ENCODE measurements around the gene VAV3.
"Not testable (repeated sequence)": the region's sequence is repeated elsewhere in the genome, so short reads cannot be mapped to it uniquely, and the experiment has no call there.

Gene VAV3

DNA sequence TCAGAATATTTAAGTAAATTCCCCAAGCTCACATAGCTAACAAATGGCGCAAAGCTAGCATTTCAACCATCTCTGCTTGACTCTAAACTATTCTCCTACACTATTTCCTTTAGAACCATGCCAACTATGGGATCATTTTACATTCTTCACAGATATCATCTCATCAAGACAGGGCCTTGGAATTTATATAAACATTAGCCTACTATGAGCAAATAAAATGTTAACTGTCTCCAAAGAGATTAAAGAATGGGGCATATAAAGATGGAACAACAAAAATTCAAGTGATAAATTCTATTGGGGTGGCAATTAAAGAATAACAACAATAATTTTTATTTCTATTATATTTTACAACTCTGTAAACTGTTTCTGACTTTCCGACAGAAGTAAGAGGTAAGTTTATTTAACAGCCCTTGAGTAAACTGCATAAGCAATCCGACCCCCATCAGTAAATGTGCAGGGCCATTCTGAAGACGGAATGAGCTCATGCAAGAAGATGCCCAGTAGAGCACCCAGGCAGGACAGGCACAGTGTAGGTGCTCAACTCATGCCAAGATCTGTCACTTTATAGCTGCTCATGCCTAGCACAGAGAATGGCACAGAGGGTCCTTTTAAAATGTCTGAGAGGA is 261.9 kb downstream of the VAV3 start:
- no peaks in the 10 kb centered on the region for H3K27me3 ChIP-seq (ENCODE audit: control insufficient read depth in 1 of 2, insufficient read depth in 2 of 2, low read length in 2 of 2)
- H3K4me1 ChIP-seq (ENCODE audit: control insufficient read depth, insufficient read depth, low read length) = no peaks in the 10 kb centered on the region
- H3K9me3 ChIP-seq (ENCODE audit: control insufficient read depth in 2 of 2, low read length in 2 of 2) = no peaks in the 10 kb centered on the region
- no peaks in the 10 kb centered on the region for H3K36me3 ChIP-seq (ENCODE audit: control insufficient read depth in 2 of 2, insufficient read depth in 2 of 2, low read length in 2 of 2)
- H3K4me3 ChIP-seq (ENCODE audit: low read length in 2 of 2) = no peak overlapping the region
- H3K27ac ChIP-seq (ENCODE audit: low read length) = no peak overlapping the region
- H3K9ac ChIP-seq (ENCODE audit: low read length in 2 of 2) = no peak overlapping the region

- not testable (repeated sequence) for H3K36me3 ChIP-seq (ENCODE audit: control insufficient read depth in 2 of 2, insufficient read depth in 2 of 2, low read length in 2 of 2)
Observed at GRCh38 chr1:107700651-107701050, 264.3 kb downstream of the VAV3 start.

DNA sequence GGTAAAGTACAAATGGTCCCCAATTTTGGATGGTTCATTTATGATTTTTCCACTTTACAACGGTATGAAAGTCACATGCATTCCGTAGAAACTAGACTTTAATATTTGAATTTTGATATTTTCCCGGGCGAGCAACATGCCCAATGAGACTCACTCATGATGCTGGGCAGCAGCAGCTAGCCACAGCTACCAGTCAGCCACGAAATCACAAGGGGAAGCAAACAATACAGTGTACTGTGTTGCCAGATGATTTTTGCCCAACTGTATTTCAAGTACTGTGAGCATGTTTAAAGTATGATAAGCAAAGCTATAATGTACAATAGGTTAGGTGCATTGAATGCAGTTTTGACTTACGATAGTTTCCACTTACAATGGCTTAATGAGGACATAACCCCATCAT is 266.8 kb downstream of the VAV3 start:
- Histone ChIP-seq H3K36me3 (ENCODE audit: control insufficient read depth in 2 of 2, insufficient read depth in 2 of 2, low read length in 2 of 2) (no peaks in the 10 kb centered on the region), H3K27me3 (ENCODE audit: control insufficient read depth in 1 of 2, insufficient read depth in 2 of 2, low read length in 2 of 2) (no peaks in the 10 kb centered on the region), H3K4me1 (ENCODE audit: control insufficient read depth, insufficient read depth, low read length) (no peaks in the 10 kb centered on the region), H3K9ac (ENCODE audit: low read length in 2 of 2) (no peak overlapping the region), H3K27ac (ENCODE audit: low read length) (no peak overlapping the region), H3K9me3 (ENCODE audit: control insufficient read depth in 2 of 2, low read length in 2 of 2) (no peaks in the 10 kb centered on the region), H3K4me3 (ENCODE audit: low read length in 2 of 2) (no peak overlapping the region)

More at GRCh38 chr1:107700651-107701050, 264.3 kb downstream of the VAV3 start:
- H3K4me3 ChIP-seq (ENCODE audit: low read length in 2 of 2); H3K27me3 ChIP-seq (ENCODE audit: control insufficient read depth in 1 of 2, insufficient read depth in 2 of 2, low read length in 2 of 2); H3K9me3 ChIP-seq (ENCODE audit: control insufficient read depth in 2 of 2, low read length in 2 of 2); H3K27ac ChIP-seq (ENCODE audit: low read length); H3K4me1 ChIP-seq (ENCODE audit: control insufficient read depth, insufficient read depth, low read length); H3K9ac ChIP-seq (ENCODE audit: low read length in 2 of 2): not testable (repeated sequence)

DNA sequence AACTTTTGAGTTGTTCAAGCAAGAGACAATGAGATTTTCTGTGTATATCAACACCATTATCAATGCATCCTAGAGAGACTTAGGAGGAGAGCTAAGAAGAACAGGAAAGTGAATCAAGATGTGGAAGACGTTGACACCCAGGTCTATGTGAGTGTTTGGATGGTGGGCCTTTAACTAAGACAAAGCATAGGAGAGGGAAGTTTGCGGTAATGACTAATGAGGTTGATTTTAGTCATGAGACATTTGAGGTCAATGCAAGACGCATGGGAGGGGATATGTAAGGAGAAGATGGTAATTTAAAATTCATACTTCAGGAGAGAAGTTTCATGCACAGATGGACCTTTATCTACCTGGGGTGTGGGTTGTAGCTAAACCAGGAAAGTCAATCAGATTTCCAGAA is 269.6 kb downstream of the VAV3 start:
- H3K27ac ChIP-seq (ENCODE audit: low read length) = no peak overlapping the region
- H3K9me3 ChIP-seq (ENCODE audit: control insufficient read depth in 2 of 2, low read length in 2 of 2) = no peaks in the 10 kb centered on the region
- H3K27me3 ChIP-seq (ENCODE audit: control insufficient read depth in 1 of 2, insufficient read depth in 2 of 2, low read length in 2 of 2) = no peaks in the 10 kb centered on the region
- H3K9ac ChIP-seq (ENCODE audit: low read length in 2 of 2) = no peak overlapping the region
- H3K4me3 ChIP-seq (ENCODE audit: low read length in 2 of 2) = no peak overlapping the region
- H3K36me3 ChIP-seq (ENCODE audit: control insufficient read depth in 2 of 2, insufficient read depth in 2 of 2, low read length in 2 of 2) = no peaks in the 10 kb centered on the region
- peaks cover 5% of the 10 kb centered on the region for H3K4me1 ChIP-seq (ENCODE audit: control insufficient read depth, insufficient read depth, low read length)

GRCh38 chr1:107692580-107693345 is 272.2 kb downstream of the VAV3 start:
- no peak overlapping the region for H3K27ac ChIP-seq (ENCODE audit: low read length)
- peaks cover 8% of the 10 kb centered on the region for H3K4me1 ChIP-seq (ENCODE audit: control insufficient read depth, insufficient read depth, low read length)
- H3K9ac ChIP-seq (ENCODE audit: low read length in 2 of 2) = no peak overlapping the region
- H3K9me3 ChIP-seq (ENCODE audit: control insufficient read depth in 2 of 2, low read length in 2 of 2) = no peaks in the 10 kb centered on the region
- no peaks in the 10 kb centered on the region for H3K36me3 ChIP-seq (ENCODE audit: control insufficient read depth in 2 of 2, insufficient read depth in 2 of 2, low read length in 2 of 2)
- no peaks in the 10 kb centered on the region for H3K27me3 ChIP-seq (ENCODE audit: control insufficient read depth in 1 of 2, insufficient read depth in 2 of 2, low read length in 2 of 2)
- no peak overlapping the region for H3K4me3 ChIP-seq (ENCODE audit: low read length in 2 of 2)

GRCh38 chr1:107691540-107691939 is 273.4 kb downstream of the VAV3 start:
- no peak overlapping the region for H3K27ac ChIP-seq (ENCODE audit: low read length)
- no peaks in the 10 kb centered on the region for H3K9me3 ChIP-seq (ENCODE audit: control insufficient read depth in 2 of 2, low read length in 2 of 2)
- peaks cover 8% of the 10 kb centered on the region for H3K4me1 ChIP-seq (ENCODE audit: control insufficient read depth, insufficient read depth, low read length)
- H3K4me3 ChIP-seq (ENCODE audit: low read length in 2 of 2) = no peak overlapping the region
- no peaks in the 10 kb centered on the region for H3K36me3 ChIP-seq (ENCODE audit: control insufficient read depth in 2 of 2, insufficient read depth in 2 of 2, low read length in 2 of 2)
- no peak overlapping the region for H3K9ac ChIP-seq (ENCODE audit: low read length in 2 of 2)
- H3K27me3 ChIP-seq (ENCODE audit: control insufficient read depth in 1 of 2, insufficient read depth in 2 of 2, low read length in 2 of 2) = no peaks in the 10 kb centered on the region

DNA sequence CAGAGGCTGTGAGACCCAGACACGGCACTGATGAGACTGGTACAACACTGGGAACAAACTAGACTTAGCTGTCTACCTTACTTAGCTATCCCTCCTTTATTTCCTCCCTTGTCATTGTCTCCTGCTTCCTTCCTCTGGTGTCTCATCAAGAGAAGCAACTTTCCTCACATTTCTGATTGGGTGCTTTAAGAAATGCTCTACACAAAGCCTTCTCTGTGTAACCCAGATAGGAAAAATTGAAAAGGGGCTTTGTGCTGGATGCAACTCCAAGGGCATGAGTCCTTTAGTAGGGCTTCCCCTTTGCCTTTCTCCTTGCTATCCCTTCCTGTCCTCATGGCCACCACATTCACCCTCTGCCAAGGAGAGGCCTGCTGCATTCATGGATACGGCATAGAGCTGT is 274.5 kb downstream of the VAV3 start:
- Histone ChIP-seq H3K4me1 (ENCODE audit: control insufficient read depth, insufficient read depth, low read length) (peaks cover 8% of the 10 kb centered on the region), H3K4me3 (ENCODE audit: low read length in 2 of 2) (peak overlapping the region in 1 of 2 donors; percentile 3), H3K27me3 (ENCODE audit: control insufficient read depth in 1 of 2, insufficient read depth in 2 of 2, low read length in 2 of 2) (no peaks in the 10 kb centered on the region), H3K9ac (ENCODE audit: low read length in 2 of 2) (no peak overlapping the region), H3K27ac (ENCODE audit: low read length) (peak overlapping the region; percentile 19), H3K9me3 (ENCODE audit: control insufficient read depth in 2 of 2, low read length in 2 of 2) (no peaks in the 10 kb centered on the region), H3K36me3 (ENCODE audit: control insufficient read depth in 2 of 2, insufficient read depth in 2 of 2, low read length in 2 of 2) (no peaks in the 10 kb centered on the region)

DNA sequence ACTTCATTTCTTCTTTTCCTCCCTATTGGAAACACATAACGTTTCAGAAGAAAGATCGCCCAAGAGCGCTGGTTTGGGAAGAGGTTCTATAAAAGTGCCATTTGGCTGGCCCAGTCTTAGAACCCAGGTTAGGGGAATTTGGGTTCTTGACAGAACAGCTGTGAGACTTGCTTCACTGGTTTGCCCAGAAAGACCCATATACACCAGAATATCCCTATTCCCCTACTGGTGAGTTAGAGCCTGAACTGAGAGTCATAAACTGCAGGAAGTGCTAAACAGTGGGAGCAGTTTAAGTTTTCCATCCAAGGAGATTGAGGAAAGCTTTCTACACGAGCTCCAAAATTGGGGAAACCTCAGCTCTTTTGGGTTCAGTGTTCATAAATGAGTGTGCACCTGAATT is 275.2 kb downstream of the VAV3 start:
- peak overlapping the region; percentile 19 for H3K27ac ChIP-seq (ENCODE audit: low read length)
- H3K9me3 ChIP-seq (ENCODE audit: control insufficient read depth in 2 of 2, low read length in 2 of 2) = no peaks in the 10 kb centered on the region
- no peak overlapping the region for H3K4me3 ChIP-seq (ENCODE audit: low read length in 2 of 2)
- H3K27me3 ChIP-seq (ENCODE audit: control insufficient read depth in 1 of 2, insufficient read depth in 2 of 2, low read length in 2 of 2) = no peaks in the 10 kb centered on the region
- no peaks in the 10 kb centered on the region for H3K36me3 ChIP-seq (ENCODE audit: control insufficient read depth in 2 of 2, insufficient read depth in 2 of 2, low read length in 2 of 2)
- H3K9ac ChIP-seq (ENCODE audit: low read length in 2 of 2) = no peak overlapping the region
- peaks cover 8% of the 10 kb centered on the region for H3K4me1 ChIP-seq (ENCODE audit: control insufficient read depth, insufficient read depth, low read length)

DNA sequence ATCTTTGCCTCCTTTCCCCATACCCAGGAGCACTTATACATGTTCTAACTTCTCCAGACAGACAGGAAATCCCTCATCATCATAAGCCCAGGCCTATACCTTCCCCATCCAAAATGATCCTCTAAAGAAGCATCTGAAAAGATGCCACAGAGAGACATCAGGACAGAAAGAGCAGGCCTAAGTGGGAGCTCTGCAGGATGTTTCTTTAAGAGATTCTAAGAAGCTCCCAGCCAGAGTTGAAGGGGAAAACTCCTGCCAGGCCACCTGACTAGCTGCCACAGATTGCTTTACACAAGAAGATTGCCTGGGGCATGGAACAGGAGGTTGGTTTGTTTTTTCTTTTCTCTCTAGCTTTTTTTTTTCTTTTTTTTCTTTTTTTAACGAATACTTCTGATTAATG is 275.8 kb downstream of the VAV3 start:
- Histone ChIP-seq H3K27me3 (ENCODE audit: control insufficient read depth in 1 of 2, insufficient read depth in 2 of 2, low read length in 2 of 2) (no peaks in the 10 kb centered on the region), H3K36me3 (ENCODE audit: control insufficient read depth in 2 of 2, insufficient read depth in 2 of 2, low read length in 2 of 2) (no peaks in the 10 kb centered on the region), H3K9me3 (ENCODE audit: control insufficient read depth in 2 of 2, low read length in 2 of 2) (no peaks in the 10 kb centered on the region), H3K4me3 (ENCODE audit: low read length in 2 of 2) (no peak overlapping the region), H3K27ac (ENCODE audit: low read length) (peak overlapping the region; percentile 58), H3K9ac (ENCODE audit: low read length in 2 of 2) (no peak overlapping the region), H3K4me1 (ENCODE audit: control insufficient read depth, insufficient read depth, low read length) (peaks cover 8% of the 10 kb centered on the region)

DNA sequence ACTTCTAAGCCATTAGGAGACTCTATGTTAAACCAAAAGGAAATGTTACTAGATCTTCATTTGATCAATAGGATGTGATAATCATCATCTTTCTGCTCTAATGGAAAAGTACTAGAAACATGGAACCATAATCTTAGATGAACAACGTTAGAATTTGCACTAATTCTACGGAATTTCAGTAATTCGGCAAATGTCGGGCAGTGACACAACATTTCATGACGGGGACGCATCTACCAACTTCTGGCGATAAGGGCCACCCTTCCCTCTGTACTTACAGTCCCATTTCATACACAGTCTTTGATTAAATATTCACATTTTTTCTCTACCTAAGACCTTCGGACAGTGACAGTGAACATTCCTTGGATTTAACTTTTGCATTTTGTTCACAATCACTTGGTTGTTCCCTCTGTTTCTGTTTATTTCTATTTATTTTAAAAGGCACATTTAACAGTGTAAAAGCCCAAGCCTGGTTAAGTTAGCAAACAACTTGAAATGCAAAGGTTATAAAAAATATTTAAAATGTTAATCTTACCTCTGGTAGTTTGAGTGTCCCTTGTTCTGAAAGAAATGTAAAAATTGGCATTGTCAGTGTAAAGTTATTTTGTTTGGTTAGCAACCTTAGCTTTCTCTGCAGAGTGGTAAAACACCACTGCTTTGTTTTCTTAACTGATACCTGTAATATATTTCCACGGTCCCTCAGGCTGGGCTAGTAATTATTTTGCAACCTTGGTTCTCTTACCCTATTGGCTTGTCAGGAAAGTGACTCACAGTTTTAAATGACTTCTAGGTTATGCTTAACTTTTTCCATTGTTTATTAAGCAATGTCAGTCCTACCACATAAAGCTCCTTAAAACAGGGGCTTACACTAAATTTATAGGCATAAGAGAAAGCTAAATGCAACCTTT is 276.9 kb downstream of the VAV3 start:
- H3K27ac ChIP-seq (ENCODE audit: low read length) = peak overlapping the region; percentile 58
- H3K9me3 ChIP-seq (ENCODE audit: control insufficient read depth in 2 of 2, low read length in 2 of 2) = no peaks in the 10 kb centered on the region
- no peaks in the 10 kb centered on the region for H3K27me3 ChIP-seq (ENCODE audit: control insufficient read depth in 1 of 2, insufficient read depth in 2 of 2, low read length in 2 of 2)
- no peak overlapping the region for H3K4me3 ChIP-seq (ENCODE audit: low read length in 2 of 2)
- no peak overlapping the region for H3K9ac ChIP-seq (ENCODE audit: low read length in 2 of 2)
- H3K4me1 ChIP-seq (ENCODE audit: control insufficient read depth, insufficient read depth, low read length) = peaks cover 8% of the 10 kb centered on the region
- H3K36me3 ChIP-seq (ENCODE audit: control insufficient read depth in 2 of 2, insufficient read depth in 2 of 2, low read length in 2 of 2) = no peaks in the 10 kb centered on the region
